Neuronal stem cell (in vitro differentiated cells): Measurements from ENCODE around the gene VNN1.

Experiments used
- DNase-seq: peaks from one replicate; pipeline ENCODE4 v3.0.0-alpha.2; 2013; ENCODE audit warnings: low spot score
- H2AFZ ChIP-seq: one replicate; pipeline ENCODE4 v1.6.1; 2013; ENCODE audit warnings: mild to moderate bottlenecking, low read length, inconsistent platforms
- H2AK5ac ChIP-seq: 2 replicates; pipeline ENCODE4 v1.6.1; 2013; ENCODE audit warnings: low read depth, mild to moderate bottlenecking, inconsistent platforms, low read length, moderate library complexity, mixed read lengths
- H2BK120ac ChIP-seq: 2 replicates; pipeline ENCODE4 v1.6.1; 2013; ENCODE audit warnings: low read depth, mild to moderate bottlenecking, inconsistent platforms, low read length, moderate library complexity, mixed read lengths
- H2BK12ac ChIP-seq: one replicate; pipeline ENCODE4 v1.6.1; 2013; ENCODE audit warnings: low read length, inconsistent platforms
- H2BK15ac ChIP-seq: 2 replicates; pipeline ENCODE4 v1.6.1; 2013; ENCODE audit warnings: mild to moderate bottlenecking, low read length, inconsistent platforms, mixed read lengths
- H2BK5ac ChIP-seq: one replicate; pipeline ENCODE4 v1.6.1; 2013; ENCODE audit warnings: inconsistent platforms, mild to moderate bottlenecking, low read length, moderate library complexity
- H3K14ac ChIP-seq: one replicate; pipeline ENCODE4 v1.6.1; 2013; ENCODE audit warnings: low read length, inconsistent platforms
- H3K18ac ChIP-seq: 2 replicates; pipeline ENCODE4 v1.6.1; 2013; ENCODE audit warnings: low read length, inconsistent platforms
- H3K23ac ChIP-seq: 2 replicates; pipeline ENCODE4 v1.6.1; 2013; ENCODE audit warnings: low read depth, mild to moderate bottlenecking, mixed read lengths, low read length, inconsistent platforms; ENCODE audit not compliant: poor library complexity
- H3K27ac ChIP-seq: replicated peaks from 3 replicates; pipeline ENCODE4 v1.5.1; 2013; ENCODE audit warnings: low read length, inconsistent platforms
- H3K27me3 ChIP-seq, 3 experiments: 2 replicates each; pipeline ENCODE4 v1.6.1; 2013; ENCODE audit warnings: low read length in 3 of 3, mild to moderate bottlenecking in 2 of 3, inconsistent platforms in 1 of 3, low read depth in 1 of 3, mixed read lengths in 1 of 3, moderate library complexity in 1 of 3; ENCODE audit not compliant: control insufficient read depth in 3 of 3, insufficient read depth in 3 of 3
- H3K36me3 ChIP-seq, 2 donors: replicated peaks in 1 of 2; 2 replicates each; pipeline ENCODE4 v1.6.1; 2013; ENCODE audit warnings: low read length in 2 of 2; ENCODE audit not compliant: control insufficient read depth in 2 of 2, insufficient read depth in 2 of 2
- H3K4ac ChIP-seq: 2 replicates; pipeline ENCODE4 v1.6.1; 2013; ENCODE audit warnings: inconsistent platforms, mild to moderate bottlenecking, low read length, moderate library complexity
- H3K4me1 ChIP-seq, 2 donors: 1 replicate in 1 of 2; 2 replicates in 1 of 2; pipeline ENCODE4 v1.6.1; 2013; ENCODE audit warnings: low read length in 2 of 2, low read depth in 1 of 2; ENCODE audit not compliant: control insufficient read depth in 2 of 2, insufficient read depth in 1 of 2
- H3K4me2 ChIP-seq: one replicate; pipeline ENCODE4 v1.6.1; 2013; ENCODE audit warnings: mild to moderate bottlenecking, low read length, inconsistent platforms; ENCODE audit not compliant: insufficient read depth, poor library complexity, severe bottlenecking
- H3K4me3 ChIP-seq, 2 donors: 2 replicates each; pipeline ENCODE4 v1.5.1; 2013; ENCODE audit warnings: low read length in 2 of 2, mild to moderate bottlenecking in 2 of 2, inconsistent platforms in 1 of 2, moderate library complexity in 1 of 2
- H3K79me1 ChIP-seq: one replicate; pipeline ENCODE4 v1.6.1; 2013; ENCODE audit warnings: low read depth, mild to moderate bottlenecking, inconsistent platforms, low read length, moderate library complexity
- H3K9ac ChIP-seq: one replicate; pipeline ENCODE4 v1.6.1; 2013; ENCODE audit warnings: mild to moderate bottlenecking, low read depth, low read length, inconsistent platforms; ENCODE audit not compliant: poor library complexity
- H3K9me3 ChIP-seq, 2 donors: replicated peaks in 1 of 2; 2 replicates each; pipeline versions ENCODE3 to v1.6.1; 2013; ENCODE audit warnings: low read length in 2 of 2, mild to moderate bottlenecking in 2 of 2, inconsistent platforms in 1 of 2, low read depth in 1 of 2, mixed read lengths in 1 of 2, moderate library complexity in 1 of 2; ENCODE audit not compliant: control insufficient read depth in 2 of 2, insufficient read depth in 1 of 2
- H4K8ac ChIP-seq: one replicate; pipeline ENCODE4 v1.6.1; 2013; ENCODE audit warnings: low read depth, mild to moderate bottlenecking, inconsistent platforms, low read length, moderate library complexity
- H4K91ac ChIP-seq: one replicate; pipeline ENCODE4 v1.6.1; 2013; ENCODE audit warnings: low read length, low read depth, mild to moderate bottlenecking, inconsistent platforms; ENCODE audit not compliant: poor library complexity
- WGBS, 2 donors: extraction: QIAGEN DNeasy Blood & Tissue Kit; methylation state at CpG; one replicate each; pipeline ENCODE4 v1.1.7; 2013; ENCODE audit warnings: missing lambda C conversion rate in 2 of 2, mixed read lengths in 1 of 2; ENCODE audit not compliant: insufficient read length in 2 of 2, insufficient replicate concordance in 1 of 2; ENCODE audit errors: extremely low coverage in 2 of 2; 5-methylcytosine and 5-hydroxymethylcytosine counted together

VNN1 gene

GRCh38 chr6:132634796-132635195 lies 79.1 kb downstream of the VNN1 start:
- Histone ChIP-seq H3K9ac (no peak overlapping the region), H3K4ac (no peak overlapping the region), H2BK15ac (no peak overlapping the region), H2AK5ac (no peak overlapping the region), H2BK120ac (no peak overlapping the region), H2AFZ (no peak overlapping the region), H3K18ac (no peak overlapping the region), H3K27me3 (no peaks in the 10 kb centered on the region), H4K8ac (no peak overlapping the region), H3K4me1 (no peaks in the 10 kb centered on the region), H3K4me2 (no peak overlapping the region), H3K9me3 (no peaks in the 10 kb centered on the region), H3K23ac (no peak overlapping the region), H3K27ac (no peak overlapping the region), H3K14ac (no peak overlapping the region), H4K91ac (no peak overlapping the region), H3K4me3 (no peak overlapping the region), H3K79me1 (no peaks in the 10 kb centered on the region), H2BK5ac (no peak overlapping the region), H3K36me3 (no peaks in the 10 kb centered on the region), H2BK12ac (peak overlapping the region; percentile 35)
- DNase-seq = no peak
- no CpG with 5 or more reads among the region's 4 CpGs for WGBS, 2 donors

- H3K79me1 ChIP-seq = no peaks in the 10 kb centered on the region
- no peak overlapping the region for H3K9ac ChIP-seq
- H4K8ac ChIP-seq = no peak overlapping the region
- no peak overlapping the region for H2BK5ac ChIP-seq
- H3K27me3 ChIP-seq = no peaks in the 10 kb centered on the region
- no peak overlapping the region for H2BK15ac ChIP-seq
- H4K91ac ChIP-seq = no peak overlapping the region
- H3K4ac ChIP-seq = no peak overlapping the region
- no peak overlapping the region for H2BK120ac ChIP-seq
- WGBS, 2 donors = no CpG with 5 or more reads among the region's 2 CpGs
- no peak overlapping the region for H3K4me3 ChIP-seq
- no peak overlapping the region for H3K14ac ChIP-seq
- H3K4me1 ChIP-seq = no peaks in the 10 kb centered on the region
- H3K9me3 ChIP-seq = no peaks in the 10 kb centered on the region
- H3K18ac ChIP-seq = no peak overlapping the region
- no peak overlapping the region for H2BK12ac ChIP-seq
- DNase-seq = no peak
- H2AK5ac ChIP-seq = no peak overlapping the region
- no peak overlapping the region for H3K27ac ChIP-seq
- no peaks in the 10 kb centered on the region for H3K36me3 ChIP-seq
- H3K4me2 ChIP-seq = no peak overlapping the region
- H2AFZ ChIP-seq = no peak overlapping the region
- H3K23ac ChIP-seq = no peak overlapping the region
Observed at GRCh38 chr6:132633362-132633761, 80.5 kb downstream of the VNN1 start.
